ENCODE measurements around the gene EPHA1.

EPHA1 gene

GRCh38 chr7:143380260-143380645, 28.4 kb downstream of the EPHA1 start:
- H3K27ac ChIP-seq, result no peak overlapping the region; the same call in 1 of the 2 replicates
- H3K4me3 ChIP-seq, result peak overlapping the region; percentile 95
- H3K36me3 ChIP-seq (ENCODE audit: insufficient read depth, low read length), result no peaks in the 10 kb centered on the region
- peak; percentile 70 for DNase-seq (ENCODE audit: low read depth, low spot score)
- no peak for TF ChIP-seq POLR2AphosphoS5 (IDR thresholded peaks at IDR 0.05; ENCODE audit: borderline replicate concordance, low read depth, low read length)
- TF ChIP-seq FOXP2 (optimal IDR thresholded peaks at IDR 0.05; ENCODE audit: control extremely low read depth, extremely low read length, insufficient read depth), result peak; percentile 28
- no peaks in the 10 kb centered on the region for H3K9me3 ChIP-seq (ENCODE audit: low read depth, low read length)
- H3K9ac ChIP-seq (ENCODE audit: insufficient read length), result peak overlapping the region; percentile 92

- DNase-seq (ENCODE audit: low read depth, low spot score), result no peak
- no peaks in the 10 kb centered on the region for H3K36me3 ChIP-seq (ENCODE audit: insufficient read depth, low read length)
- peak overlapping the region; percentile 95 for H3K4me3 ChIP-seq
- TF ChIP-seq POLR2AphosphoS5 (IDR thresholded peaks at IDR 0.05; ENCODE audit: borderline replicate concordance, low read depth, low read length) (no peak), FOXP2 (optimal IDR thresholded peaks at IDR 0.05; ENCODE audit: control extremely low read depth, extremely low read length, insufficient read depth) (no peak), EZH2 (IDR thresholded peaks at IDR 0.05) (no peak)
- peak overlapping the region; percentile 92 for H3K9ac ChIP-seq (ENCODE audit: insufficient read length)
- no peak overlapping the region for H3K27ac ChIP-seq
- H3K9me3 ChIP-seq (ENCODE audit: low read depth, low read length), result no peaks in the 10 kb centered on the region
These were observed 28.9 kb downstream of the EPHA1 start for GRCh38 chr7:143379611-143380259.

- no peak overlapping the region for H3K4me3 ChIP-seq
- no peak for DNase-seq (ENCODE audit: low read depth, low spot score)
- H3K27ac ChIP-seq, result no peak overlapping the region
- no peaks in the 10 kb centered on the region for H3K9me3 ChIP-seq (ENCODE audit: low read depth, low read length)
- TF ChIP-seq POLR2AphosphoS5 (IDR thresholded peaks at IDR 0.05; ENCODE audit: borderline replicate concordance, low read depth, low read length) (no peak), EZH2 (IDR thresholded peaks at IDR 0.05) (no peak), FOXP2 (optimal IDR thresholded peaks at IDR 0.05; ENCODE audit: control extremely low read depth, extremely low read length, insufficient read depth) (no peak)
- H3K9ac ChIP-seq (ENCODE audit: insufficient read length), result no peak overlapping the region
- H3K36me3 ChIP-seq (ENCODE audit: insufficient read depth, low read length), result no peaks in the 10 kb centered on the region
These were observed 32.3 kb downstream of the EPHA1 start for GRCh38 chr7:143376396-143376795.

- Histone ChIP-seq H3K36me3 (ENCODE audit: insufficient read depth, low read length) (no peaks in the 10 kb centered on the region), H3K9ac (ENCODE audit: insufficient read length) (no peak overlapping the region), H3K27ac (no peak overlapping the region), H3K4me3 (no peak overlapping the region), H3K9me3 (ENCODE audit: low read depth, low read length) (no peaks in the 10 kb centered on the region)
- DNase-seq (ENCODE audit: low read depth, low spot score), result no peak
- no peak for TF ChIP-seq EZH2 (IDR thresholded peaks at IDR 0.05)
- no peak for TF ChIP-seq FOXP2 (optimal IDR thresholded peaks at IDR 0.05; ENCODE audit: control extremely low read depth, extremely low read length, insufficient read depth)
- no peak for TF ChIP-seq POLR2AphosphoS5 (IDR thresholded peaks at IDR 0.05; ENCODE audit: borderline replicate concordance, low read depth, low read length)
These were observed 33.2 kb downstream of the EPHA1 start for GRCh38 chr7:143375298-143376034.

- TF ChIP-seq EZH2 (IDR thresholded peaks at IDR 0.05) (no peak), POLR2AphosphoS5 (IDR thresholded peaks at IDR 0.05; ENCODE audit: borderline replicate concordance, low read depth, low read length) (no peak), FOXP2 (optimal IDR thresholded peaks at IDR 0.05; ENCODE audit: control extremely low read depth, extremely low read length, insufficient read depth) (no peak)
- no peak overlapping the region for H3K9ac ChIP-seq (ENCODE audit: insufficient read length)
- H3K36me3 ChIP-seq (ENCODE audit: insufficient read depth, low read length), result no peaks in the 10 kb centered on the region
- H3K27ac ChIP-seq, result no peak overlapping the region
- no peaks in the 10 kb centered on the region for H3K9me3 ChIP-seq (ENCODE audit: low read depth, low read length)
- DNase-seq (ENCODE audit: low read depth, low spot score), result no peak
- H3K4me3 ChIP-seq, result no peak overlapping the region
These were observed 34.1 kb downstream of the EPHA1 start for GRCh38 chr7:143374561-143374960.

GRCh38 chr7:143373255-143373794, 35.3 kb downstream of the EPHA1 start:
- H3K27ac ChIP-seq, result no peak overlapping the region
- H3K9ac ChIP-seq (ENCODE audit: insufficient read length), result no peak overlapping the region
- H3K9me3 ChIP-seq (ENCODE audit: low read depth, low read length), result no peaks in the 10 kb centered on the region
- TF ChIP-seq FOXP2 (optimal IDR thresholded peaks at IDR 0.05; ENCODE audit: control extremely low read depth, extremely low read length, insufficient read depth) (no peak), POLR2AphosphoS5 (IDR thresholded peaks at IDR 0.05; ENCODE audit: borderline replicate concordance, low read depth, low read length) (no peak), EZH2 (IDR thresholded peaks at IDR 0.05) (no peak)
- H3K36me3 ChIP-seq (ENCODE audit: insufficient read depth, low read length), result no peaks in the 10 kb centered on the region
- no peak for DNase-seq (ENCODE audit: low read depth, low spot score)
- H3K4me3 ChIP-seq, result no peak overlapping the region

GRCh38 chr7:143372070-143372469, 36.6 kb downstream of the EPHA1 start:
- H3K9ac ChIP-seq (ENCODE audit: insufficient read length), result no peak overlapping the region
- no peak for DNase-seq (ENCODE audit: low read depth, low spot score)
- TF ChIP-seq POLR2AphosphoS5 (IDR thresholded peaks at IDR 0.05; ENCODE audit: borderline replicate concordance, low read depth, low read length) (no peak), EZH2 (IDR thresholded peaks at IDR 0.05) (no peak), FOXP2 (optimal IDR thresholded peaks at IDR 0.05; ENCODE audit: control extremely low read depth, extremely low read length, insufficient read depth) (no peak)
- H3K36me3 ChIP-seq (ENCODE audit: insufficient read depth, low read length), result no peaks in the 10 kb centered on the region
- no peak overlapping the region for H3K27ac ChIP-seq
- no peaks in the 10 kb centered on the region for H3K9me3 ChIP-seq (ENCODE audit: low read depth, low read length)
- no peak overlapping the region for H3K4me3 ChIP-seq
